ENCODE measurements around the gene TNFSF9.

GRCh38 chr19:6539514-6539913, 8.7 kb downstream of the TNFSF9 start:
- TF ChIP-seq CTCF (IDR thresholded peaks at IDR 0.05; ENCODE audit: insufficient read depth, low read length, poor library complexity, severe bottlenecking) (no peak), EZH2phosphoT487 (conservative IDR thresholded peaks at IDR 0.05; ENCODE audit: low read length) (no peak)

All from SU-DHL-6 (cell line).